Trophoblast cell (in vitro differentiated cells and primary cell): Measurements from ENCODE around the gene VPS11. TPM values are rescaled to one million over a fixed set of nuclear protein-coding genes. Genes with fewer than 3 reads are reported as not detected.

Source experiments
- DNase-seq, 2 donors: peaks; one replicate each; pipeline ENCODE4 v3.0.0-alpha.2; 2016
- H2AFZ ChIP-seq: 2 replicates; pipeline ENCODE4 v1.6.1; 2013; ENCODE audit warnings: low read length, moderate library complexity, mild to moderate bottlenecking; ENCODE audit not compliant: insufficient read depth, poor library complexity
- H2AK5ac ChIP-seq: 2 replicates; pipeline ENCODE4 v1.6.1; 2013; ENCODE audit warnings: mild to moderate bottlenecking, low read length
- H2BK120ac ChIP-seq: 2 replicates; pipeline ENCODE4 v1.6.1; 2013; ENCODE audit warnings: low read length, mild to moderate bottlenecking, moderate library complexity; ENCODE audit not compliant: insufficient read depth, poor library complexity
- H2BK12ac ChIP-seq: 2 replicates; pipeline ENCODE4 v1.6.1; 2013; ENCODE audit warnings: mild to moderate bottlenecking, low read length, moderate library complexity
- H2BK5ac ChIP-seq: 2 replicates; pipeline ENCODE4 v1.6.1; 2013; ENCODE audit warnings: low read length, low read depth, moderate library complexity, mild to moderate bottlenecking; ENCODE audit not compliant: poor library complexity
- H3K14ac ChIP-seq: 2 replicates; pipeline ENCODE4 v1.6.1; 2013; ENCODE audit warnings: mild to moderate bottlenecking, low read length
- H3K18ac ChIP-seq: 2 replicates; pipeline ENCODE4 v1.6.1; 2013; ENCODE audit warnings: mild to moderate bottlenecking, low read length
- H3K23ac ChIP-seq: 2 replicates; pipeline ENCODE4 v1.6.1; 2013; ENCODE audit warnings: low read length
- H3K27ac ChIP-seq: 2 replicates; pipeline ENCODE4 v1.5.1; 2013; ENCODE audit warnings: low read depth, mild to moderate bottlenecking, inconsistent platforms, low read length, moderate library complexity
- H3K27me3 ChIP-seq: 2 replicates; pipeline ENCODE4 v1.6.1; 2013; ENCODE audit warnings: inconsistent platforms, mild to moderate bottlenecking, low read length, moderate library complexity; ENCODE audit not compliant: insufficient read depth
- H3K36me3 ChIP-seq, 2 experiments: 1 replicate in 1 of 2; 2 replicates in 1 of 2; pipeline ENCODE4 v1.6.1; 2013; ENCODE audit warnings: low read length in 2 of 2, mild to moderate bottlenecking in 2 of 2, moderate library complexity in 1 of 2; ENCODE audit not compliant: insufficient read depth in 2 of 2, control insufficient read depth in 1 of 2
- H3K4ac ChIP-seq: 2 replicates; pipeline ENCODE4 v1.6.1; 2013; ENCODE audit warnings: low read depth, mild to moderate bottlenecking, low read length, moderate library complexity
- H3K4me1 ChIP-seq, 2 experiments: 1 replicate in 1 of 2; 2 replicates in 1 of 2; pipeline ENCODE4 v1.6.1; 2013; ENCODE audit warnings: low read length in 2 of 2, mild to moderate bottlenecking in 2 of 2, moderate library complexity in 1 of 2; ENCODE audit not compliant: insufficient read depth in 2 of 2, control insufficient read depth in 1 of 2
- H3K4me2 ChIP-seq: 2 replicates; pipeline ENCODE4 v1.6.1; 2013; ENCODE audit warnings: inconsistent platforms, mild to moderate bottlenecking, low read length, moderate library complexity
- H3K4me3 ChIP-seq: 2 replicates; pipeline ENCODE4 v1.5.1; 2013; ENCODE audit warnings: mild to moderate bottlenecking, low read depth, low read length, inconsistent platforms
- H3K79me1 ChIP-seq: one replicate; pipeline ENCODE4 v1.6.1; 2013; ENCODE audit warnings: low read length
- H3K79me2 ChIP-seq: 2 replicates; pipeline ENCODE4 v1.6.1; 2013; ENCODE audit warnings: low read length, mild to moderate bottlenecking; ENCODE audit not compliant: control insufficient read depth, insufficient read depth, poor library complexity
- H3K9ac ChIP-seq: 2 replicates; pipeline ENCODE4 v1.6.1; 2013; ENCODE audit warnings: mild to moderate bottlenecking, low read length
- H3K9me3 ChIP-seq: 2 replicates; pipeline ENCODE4 v1.6.1; 2013; ENCODE audit warnings: low read depth, mild to moderate bottlenecking, control low read depth, inconsistent platforms, low read length; ENCODE audit not compliant: insufficient read depth
- H4K12ac ChIP-seq: 2 replicates; pipeline ENCODE4 v1.6.1; 2013; ENCODE audit warnings: low read depth, mild to moderate bottlenecking, low read length, moderate library complexity
- H4K8ac ChIP-seq: 2 replicates; pipeline ENCODE4 v1.6.1; 2013; ENCODE audit warnings: low read depth, mild to moderate bottlenecking, low read length, moderate library complexity
- H4K91ac ChIP-seq: one replicate; pipeline ENCODE4 v1.6.1; 2013; ENCODE audit warnings: low read depth, mild to moderate bottlenecking, low read length, moderate library complexity
- WGBS: extraction: QIAGEN DNeasy Blood & Tissue Kit; methylation state at CpG from one replicate; pipeline ENCODE4 v1.1.7; 2013; ENCODE audit warnings: missing lambda C conversion rate; ENCODE audit not compliant: insufficient read length, insufficient coverage; ENCODE audit errors: extremely low coverage; 5-methylcytosine and 5-hydroxymethylcytosine counted together
- polyA plus RNA-seq: library from polyadenylated mRNA; stranded (reverse); fragments of 200-250 nt; gene quantifications from 2 replicates; pipeline ENCODE4 v1.2.3, GENCODE V29; 2013

The VPS11 gene
- polyA plus RNA-seq: 28.3 and 31.4 TPM in 2 replicates

GRCh38 chr11:119067371-119068222 is at the start of gene VPS11:
VPS11 (plus strand) TSS chr11:119067818; CDS start chr11:119067824, 6 bp downstream.
- H3K14ac ChIP-seq: peak within 1 kb of the TSS; percentile 99
- H3K4me3 ChIP-seq: peak within 1 kb of the TSS; percentile 89
- peak within 1 kb of the TSS; percentile 62 for H3K27ac ChIP-seq
- H3K27me3 ChIP-seq: no peaks in the 10 kb centered on the region
- no peaks in the 10 kb centered on the region for H3K9me3 ChIP-seq
- H3K9ac ChIP-seq: peak within 1 kb of the TSS; percentile 95
- no peak within 1 kb of the TSS for H2BK12ac ChIP-seq
- peaks cover 3% of the 10 kb centered on the region for H3K79me2 ChIP-seq
- peak; percentile 97 to 98 for DNase-seq
- peaks cover 10 to 16% of the 10 kb centered on the region in 2 experiments for H3K36me3 ChIP-seq
- H4K8ac ChIP-seq: peak within 1 kb of the TSS; percentile 98
- no peak within 1 kb of the TSS for H3K23ac ChIP-seq
- peak within 1 kb of the TSS; percentile 93 for H2BK120ac ChIP-seq
- H3K4me1 ChIP-seq: peaks cover 0 to 6% of the 10 kb centered on the region in 2 experiments
- H4K12ac ChIP-seq: peak within 1 kb of the TSS; percentile 99
- no CpG with 5 or more reads among the region's 49 CpGs for WGBS
- H4K91ac ChIP-seq: peak within 1 kb of the TSS; percentile 98
- H3K4me2 ChIP-seq: peak within 1 kb of the TSS; percentile 76
- H2BK5ac ChIP-seq: peak within 1 kb of the TSS; percentile 89
- H3K18ac ChIP-seq: peak within 1 kb of the TSS; percentile 95
- peak within 1 kb of the TSS; percentile 97 for H3K4ac ChIP-seq
- peaks cover 5% of the 10 kb centered on the region for H3K79me1 ChIP-seq
- H2AK5ac ChIP-seq: peak within 1 kb of the TSS; percentile 49
- peak within 1 kb of the TSS; percentile 99 for H2AFZ ChIP-seq

- peak within 1 kb of the TSS; percentile 82 for H2BK120ac ChIP-seq
- H4K12ac ChIP-seq: peak within 1 kb of the TSS; percentile 73
- peak within 1 kb of the TSS; percentile 55 for H3K18ac ChIP-seq
- H3K27me3 ChIP-seq: no peaks in the 10 kb centered on the region
- peaks cover 2% of the 10 kb centered on the region for H3K9me3 ChIP-seq
- peak within 1 kb of the TSS; percentile 92 for H3K4ac ChIP-seq
- H3K9ac ChIP-seq: peak within 1 kb of the TSS; percentile 91
- H4K91ac ChIP-seq: peak within 1 kb of the TSS; percentile 92
- no CpG with 5 or more reads among the region's 63 CpGs for WGBS
- peak within 1 kb of the TSS; percentile 88 for H3K4me2 ChIP-seq
- peak within 1 kb of the TSS; percentile 97 for H3K4me3 ChIP-seq
- peak within 1 kb of the TSS; percentile 86 for H3K14ac ChIP-seq
- H3K23ac ChIP-seq: no peak within 1 kb of the TSS
- peaks cover 0 to 5% of the 10 kb centered on the region in 2 experiments for H3K4me1 ChIP-seq
- H2AFZ ChIP-seq: peak within 1 kb of the TSS; percentile 85
- peaks cover 29 to 38% of the 10 kb centered on the region in 2 experiments for H3K36me3 ChIP-seq
- H2AK5ac ChIP-seq: peak within 1 kb of the TSS; percentile 24
- H2BK5ac ChIP-seq: peak within 1 kb of the TSS; percentile 42
- DNase-seq: peak; percentile 98 to 99
- peak within 1 kb of the TSS; percentile 90 for H4K8ac ChIP-seq
- H3K79me1 ChIP-seq: peaks cover 8% of the 10 kb centered on the region
- H2BK12ac ChIP-seq: no peak within 1 kb of the TSS
- H3K79me2 ChIP-seq: peaks cover 11% of the 10 kb centered on the region
- peak within 1 kb of the TSS; percentile 85 for H3K27ac ChIP-seq
These were observed 49.3 kb upstream of the VPS11 start, which contains the start of the genes RPS25 and TRAPPC4 for GRCh38 chr11:119018074-119018938. RPS25 (minus strand) TSS chr11:119018343; CDS start chr11:119018284, 59 bp downstream. TRAPPC4 (plus strand) TSS chr11:119018766; CDS start chr11:119018796, 30 bp downstream.

- Histone ChIP-seq H4K12ac (no peak overlapping the region), H3K27me3 (no peaks in the 10 kb centered on the region), H2BK5ac (no peak overlapping the region), H3K4me3 (no peak overlapping the region), H4K8ac (no peak overlapping the region), H3K23ac (no peak overlapping the region), H3K4me2 (no peak overlapping the region), H3K79me2 (peaks cover 11% of the 10 kb centered on the region), H2AFZ (no peak overlapping the region), H3K4me1 (peaks cover 4 to 14% of the 10 kb centered on the region in 2 experiments), H2BK120ac (no peak overlapping the region), H2BK12ac (no peak overlapping the region), H3K18ac (no peak overlapping the region), H4K91ac (no peak overlapping the region), H3K14ac (no peak overlapping the region), H3K27ac (no peak overlapping the region), H2AK5ac (no peak overlapping the region), H3K79me1 (peaks cover 8% of the 10 kb centered on the region), H3K9ac (no peak overlapping the region), H3K4ac (no peak overlapping the region), H3K9me3 (peaks cover 2% of the 10 kb centered on the region), H3K36me3 (peaks cover 28 to 33% of the 10 kb centered on the region in 2 experiments)
- WGBS: no CpG with 5 or more reads among the region's 2 CpGs
- DNase-seq: no peak
These were observed 47.6 kb upstream of the VPS11 start for GRCh38 chr11:119019996-119020395.

- H2AK5ac ChIP-seq: no peak overlapping the region
- no peak overlapping the region for H3K9ac ChIP-seq
- no peak overlapping the region for H2BK120ac ChIP-seq
- H3K4me1 ChIP-seq: peaks cover 18 to 29% of the 10 kb centered on the region in 2 experiments
- H3K23ac ChIP-seq: no peak overlapping the region
- no peak overlapping the region for H2BK5ac ChIP-seq
- no peak overlapping the region for H3K27ac ChIP-seq
- no peak overlapping the region for H2AFZ ChIP-seq
- no peak overlapping the region for H3K4me3 ChIP-seq
- H3K4ac ChIP-seq: no peak overlapping the region
- no peak overlapping the region for H2BK12ac ChIP-seq
- H3K79me1 ChIP-seq: peaks cover 9% of the 10 kb centered on the region
- peaks cover 27 to 30% of the 10 kb centered on the region in 2 experiments for H3K36me3 ChIP-seq
- DNase-seq: no peak
- no peak overlapping the region for H3K18ac ChIP-seq
- H3K14ac ChIP-seq: no peak overlapping the region
- H4K8ac ChIP-seq: no peak overlapping the region
- no CpG with 5 or more reads among the region's 5 CpGs for WGBS
- no peaks in the 10 kb centered on the region for H3K9me3 ChIP-seq
- no peak overlapping the region for H4K91ac ChIP-seq
- peaks cover 11% of the 10 kb centered on the region for H3K79me2 ChIP-seq
- no peaks in the 10 kb centered on the region for H3K27me3 ChIP-seq
- no peak overlapping the region for H4K12ac ChIP-seq
- no peak overlapping the region for H3K4me2 ChIP-seq
These were observed 46.0 kb upstream of the VPS11 start for GRCh38 chr11:119021631-119022030.
